WTC11 (cell line): ENCODE results near the gene GRK3. TPM values are rescaled to one million over a fixed set of nuclear protein-coding genes. Genes with fewer than 3 reads are reported as not detected.

Experiments
- ATAC-seq: fragments of 200-7000 bp; cut with Tn5 transposase; 2 replicates; pipeline ENCODE4 v1.10.0; 2021; ENCODE audit warnings: mild to moderate bottlenecking, moderate library complexity
- CTCF ChIA-PET: fragments of 300-600 bp; sonication (Branson Sonifier 250); formaldehyde crosslinking; loops from one replicate; lab custom pipeline; 2021; ENCODE audit warnings: antibody characterized with exemption; lab: Charles Lee
- POLR2A ChIA-PET: fragments of 350-600 bp; sonication (Branson Sonifier 250); formaldehyde crosslinking; loops from one replicate; lab custom pipeline; 2021; ENCODE audit warnings: antibody characterized with exemption; lab: Charles Lee
- DNase-seq: peaks from one replicate; pipeline ENCODE4 v3.0.0; 2021; ENCODE audit warnings: low spot score
- H3K27ac Mint-ChIP-seq: 2 replicates; pipeline ENCODE4 v1.8.0; 2021; ENCODE audit warnings: mixed read lengths
- H3K27me3 Mint-ChIP-seq: 2 replicates; pipeline ENCODE4 v1.8.0; 2021; ENCODE audit warnings: low read depth, mild to moderate bottlenecking, moderate library complexity, mixed read lengths
- H3K36me3 Mint-ChIP-seq: 2 replicates; pipeline ENCODE4 v1.8.0; 2021; ENCODE audit warnings: mixed read lengths
- H3K4me1 Mint-ChIP-seq: 2 replicates; pipeline ENCODE4 v1.8.0; 2022; ENCODE audit warnings: mixed read lengths
- H3K4me3 Mint-ChIP-seq: 2 replicates; pipeline ENCODE4 v1.8.0; 2021; ENCODE audit warnings: mild to moderate bottlenecking, moderate library complexity, mixed read lengths
- H3K9me3 Mint-ChIP-seq: 2 replicates; pipeline ENCODE4 v1.8.0; 2021; ENCODE audit warnings: mixed read lengths
- ATF1 ChIP-seq: sonication (generic); formaldehyde crosslinking; IDR thresholded peaks from 2 replicates; pipeline ENCODE4 v1.8.1; 2023; ENCODE audit warnings: mild to moderate bottlenecking, moderate library complexity, missing genetic modification reagents
- EMX1 ChIP-seq: fragments of 250-450 bp; sonication (Bioruptor Pico); IDR thresholded peaks from 2 replicates; pipeline ENCODE4 v1.8.0; 2021; ENCODE audit warnings: mild to moderate bottlenecking
- ETV6 ChIP-seq: sonication (generic); formaldehyde crosslinking; IDR thresholded peaks from 2 replicates; pipeline ENCODE4 v1.8.1; 2022; ENCODE audit warnings: mild to moderate bottlenecking, missing genetic modification reagents
- FOXJ3 ChIP-seq: sonication (generic); formaldehyde crosslinking; IDR thresholded peaks from 2 replicates; pipeline ENCODE4 v1.9.0; 2021; ENCODE audit warnings: missing genetic modification reagents, mild to moderate bottlenecking, borderline replicate concordance
- FOXP1 ChIP-seq: sonication (generic); formaldehyde crosslinking; IDR thresholded peaks from 2 replicates; pipeline ENCODE4 v1.8.0; 2022; ENCODE audit warnings: missing genetic modification reagents, mild to moderate bottlenecking, moderate library complexity, borderline replicate concordance
- GABPB1 ChIP-seq: sonication (generic); formaldehyde crosslinking; IDR thresholded peaks from 2 replicates; pipeline ENCODE4 v1.8.1; 2023; ENCODE audit warnings: mild to moderate bottlenecking, missing genetic modification reagents
- HMGXB4 ChIP-seq: sonication (generic); formaldehyde crosslinking; IDR thresholded peaks from 2 replicates; pipeline ENCODE4 v1.8.1; 2023; ENCODE audit warnings: mild to moderate bottlenecking, moderate library complexity, missing genetic modification reagents
- NFE2L1 ChIP-seq: sonication (generic); formaldehyde crosslinking; IDR thresholded peaks from 2 replicates; pipeline ENCODE4 v1.8.1; 2023; ENCODE audit warnings: missing genetic modification reagents
- OVOL2 ChIP-seq: fragments of 250-450 bp; sonication (Bioruptor Pico); IDR thresholded peaks from 2 replicates; pipeline ENCODE4 v1.9.0; 2021; ENCODE audit warnings: mild to moderate bottlenecking, borderline replicate concordance
- SMAD3 ChIP-seq: sonication (generic); formaldehyde crosslinking; IDR thresholded peaks from 2 replicates; pipeline ENCODE4 v1.8.0; 2022; ENCODE audit warnings: missing genetic modification reagents, mild to moderate bottlenecking, borderline replicate concordance
- TEAD1 ChIP-seq: sonication (generic); formaldehyde crosslinking; IDR thresholded peaks from 2 replicates; pipeline ENCODE4 v1.8.0; 2022; ENCODE audit warnings: mild to moderate bottlenecking, missing genetic modification reagents
- ZNF121 ChIP-seq: sonication (generic); formaldehyde crosslinking; IDR thresholded peaks from 2 replicates; pipeline ENCODE4 v1.8.0; 2023; ENCODE audit warnings: missing genetic modification reagents
- ZNF281 ChIP-seq: sonication (generic); formaldehyde crosslinking; IDR thresholded peaks from 2 replicates; pipeline ENCODE4 v1.8.0; 2023; ENCODE audit warnings: mild to moderate bottlenecking, missing genetic modification reagents
- total RNA-seq: library from RNA; stranded (reverse); gene quantifications from 3 replicates; pipeline ENCODE4 v1.2.3, GENCODE V29; 2021
- TF ChIP-seq, protein P1 (sequence below): sonication (generic); formaldehyde crosslinking; conservative IDR thresholded peaks from 2 replicates; pipeline ENCODE4 v1.8.1; 2022; ENCODE audit warnings: mild to moderate bottlenecking, missing genetic modification reagents
- TF ChIP-seq, protein P2 (sequence below): sonication (generic); formaldehyde crosslinking; IDR thresholded peaks from 2 replicates; pipeline ENCODE4 v1.8.1; 2023; ENCODE audit warnings: mild to moderate bottlenecking, missing genetic modification reagents, moderate library complexity
- TF ChIP-seq, protein P3 (sequence below): sonication (generic); formaldehyde crosslinking; IDR thresholded peaks from 2 replicates; pipeline ENCODE4 v1.8.0; 2023; ENCODE audit warnings: missing genetic modification reagents, mild to moderate bottlenecking, borderline replicate concordance
- TF ChIP-seq, protein P4 (sequence below): fragments of 250-450 bp; sonication (Bioruptor Pico); IDR thresholded peaks from 2 replicates; pipeline ENCODE4 v1.9.0; 2021; ENCODE audit warnings: mild to moderate bottlenecking
- TF ChIP-seq, protein P5 (sequence below): sonication (generic); formaldehyde crosslinking; IDR thresholded peaks from 2 replicates; pipeline ENCODE4 v1.8.1; 2023; ENCODE audit warnings: mild to moderate bottlenecking, missing genetic modification reagents

Gene GRK3
- total RNA-seq, 1 experiment from 2014 or later = 27.1 TPM

- ChIA-PET CTCF (interaction anchor here (0.9 to 1.3 kb wide), 2 partner anchors 14 to 24 kb away, joined by 3 read pairs; no protein-coding TSS in a partner anchor), POLR2A (interaction anchor here (0.5 kb wide), 1 partner anchor 24 kb away, joined by 3 read pairs; no protein-coding TSS in a partner anchor)
- Mint-ChIP-seq H3K36me3 (no peaks in the 10 kb centered on the region), H3K9me3 (peaks cover 3% of the 10 kb centered on the region; the same call in 1 of the 2 replicates), H3K4me1 (no peaks in the 10 kb centered on the region), H3K27ac (no peak overlapping the region), H3K27me3 (no peaks in the 10 kb centered on the region), H3K4me3 (no peak overlapping the region)
- TF ChIP-seq, protein P1, sequence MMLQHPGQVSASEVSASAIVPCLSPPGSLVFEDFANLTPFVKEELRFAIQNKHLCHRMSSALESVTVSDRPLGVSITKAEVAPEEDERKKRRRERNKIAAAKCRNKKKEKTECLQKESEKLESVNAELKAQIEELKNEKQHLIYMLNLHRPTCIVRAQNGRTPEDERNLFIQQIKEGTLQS (CRISPR knock-in tag) = no peak
- TF ChIP-seq, protein P2, sequence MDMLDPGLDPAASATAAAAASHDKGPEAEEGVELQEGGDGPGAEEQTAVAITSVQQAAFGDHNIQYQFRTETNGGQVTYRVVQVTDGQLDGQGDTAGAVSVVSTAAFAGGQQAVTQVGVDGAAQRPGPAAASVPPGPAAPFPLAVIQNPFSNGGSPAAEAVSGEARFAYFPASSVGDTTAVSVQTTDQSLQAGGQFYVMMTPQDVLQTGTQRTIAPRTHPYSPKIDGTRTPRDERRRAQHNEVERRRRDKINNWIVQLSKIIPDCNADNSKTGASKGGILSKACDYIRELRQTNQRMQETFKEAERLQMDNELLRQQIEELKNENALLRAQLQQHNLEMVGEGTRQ (CRISPR knock-in tag) = no peak
- TF ChIP-seq, protein P3, sequence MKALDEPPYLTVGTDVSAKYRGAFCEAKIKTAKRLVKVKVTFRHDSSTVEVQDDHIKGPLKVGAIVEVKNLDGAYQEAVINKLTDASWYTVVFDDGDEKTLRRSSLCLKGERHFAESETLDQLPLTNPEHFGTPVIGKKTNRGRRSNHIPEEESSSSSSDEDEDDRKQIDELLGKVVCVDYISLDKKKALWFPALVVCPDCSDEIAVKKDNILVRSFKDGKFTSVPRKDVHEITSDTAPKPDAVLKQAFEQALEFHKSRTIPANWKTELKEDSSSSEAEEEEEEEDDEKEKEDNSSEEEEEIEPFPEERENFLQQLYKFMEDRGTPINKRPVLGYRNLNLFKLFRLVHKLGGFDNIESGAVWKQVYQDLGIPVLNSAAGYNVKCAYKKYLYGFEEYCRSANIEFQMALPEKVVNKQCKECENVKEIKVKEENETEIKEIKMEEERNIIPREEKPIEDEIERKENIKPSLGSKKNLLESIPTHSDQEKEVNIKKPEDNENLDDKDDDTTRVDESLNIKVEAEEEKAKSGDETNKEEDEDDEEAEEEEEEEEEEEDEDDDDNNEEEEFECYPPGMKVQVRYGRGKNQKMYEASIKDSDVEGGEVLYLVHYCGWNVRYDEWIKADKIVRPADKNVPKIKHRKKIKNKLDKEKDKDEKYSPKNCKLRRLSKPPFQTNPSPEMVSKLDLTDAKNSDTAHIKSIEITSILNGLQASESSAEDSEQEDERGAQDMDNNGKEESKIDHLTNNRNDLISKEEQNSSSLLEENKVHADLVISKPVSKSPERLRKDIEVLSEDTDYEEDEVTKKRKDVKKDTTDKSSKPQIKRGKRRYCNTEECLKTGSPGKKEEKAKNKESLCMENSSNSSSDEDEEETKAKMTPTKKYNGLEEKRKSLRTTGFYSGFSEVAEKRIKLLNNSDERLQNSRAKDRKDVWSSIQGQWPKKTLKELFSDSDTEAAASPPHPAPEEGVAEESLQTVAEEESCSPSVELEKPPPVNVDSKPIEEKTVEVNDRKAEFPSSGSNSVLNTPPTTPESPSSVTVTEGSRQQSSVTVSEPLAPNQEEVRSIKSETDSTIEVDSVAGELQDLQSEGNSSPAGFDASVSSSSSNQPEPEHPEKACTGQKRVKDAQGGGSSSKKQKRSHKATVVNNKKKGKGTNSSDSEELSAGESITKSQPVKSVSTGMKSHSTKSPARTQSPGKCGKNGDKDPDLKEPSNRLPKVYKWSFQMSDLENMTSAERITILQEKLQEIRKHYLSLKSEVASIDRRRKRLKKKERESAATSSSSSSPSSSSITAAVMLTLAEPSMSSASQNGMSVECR (CRISPR knock-in tag) = no peak
- no peak for TF ChIP-seq ATF1 (CRISPR knock-in tag)
- no peak for TF ChIP-seq FOXJ3 (CRISPR knock-in tag)
- no peak for TF ChIP-seq ZNF281 (CRISPR knock-in tag)
- TF ChIP-seq HMGXB4 = no peak
- TF ChIP-seq SMAD3 (CRISPR knock-in tag) = no peak
- TF ChIP-seq OVOL2 (CRISPR knock-in tag) = no peak
- no peak for DNase-seq
- ATAC-seq = no peak
Measured at GRCh38 chr22:25749420-25750169, 185.1 kb downstream of the GRK3 start.

GRCh38 chr22:25750569-25751173, 186.2 kb downstream of the GRK3 start:
- ChIA-PET POLR2A (no interaction called here), CTCF (interaction anchor here (1.3 kb wide), 1 partner anchor 13 kb away, joined by 3 read pairs; no protein-coding TSS in a partner anchor)
- DNase-seq (no peak), ATAC-seq (no peak)
- Mint-ChIP-seq H3K27ac (no peak overlapping the region), H3K9me3 (peaks cover 3% of the 10 kb centered on the region; the same call in 1 of the 2 replicates), H3K27me3 (no peaks in the 10 kb centered on the region), H3K36me3 (no peaks in the 10 kb centered on the region), H3K4me3 (no peak overlapping the region), H3K4me1 (no peaks in the 10 kb centered on the region)
- TF ChIP-seq TEAD1 (CRISPR knock-in tag) (no peak), HMGXB4 (no peak), GABPB1 (CRISPR knock-in tag) (no peak), FOXP1 (no peak), ZNF121 (CRISPR knock-in tag) (no peak), ETV6 (no peak), EMX1 (CRISPR knock-in tag) (no peak), NFE2L1 (no peak)
- TF ChIP-seq, protein P4, sequence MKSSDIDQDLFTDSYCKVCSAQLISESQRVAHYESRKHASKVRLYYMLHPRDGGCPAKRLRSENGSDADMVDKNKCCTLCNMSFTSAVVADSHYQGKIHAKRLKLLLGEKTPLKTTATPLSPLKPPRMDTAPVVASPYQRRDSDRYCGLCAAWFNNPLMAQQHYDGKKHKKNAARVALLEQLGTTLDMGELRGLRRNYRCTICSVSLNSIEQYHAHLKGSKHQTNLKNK (CRISPR knock-in tag) = no peak
- TF ChIP-seq, protein P5, sequence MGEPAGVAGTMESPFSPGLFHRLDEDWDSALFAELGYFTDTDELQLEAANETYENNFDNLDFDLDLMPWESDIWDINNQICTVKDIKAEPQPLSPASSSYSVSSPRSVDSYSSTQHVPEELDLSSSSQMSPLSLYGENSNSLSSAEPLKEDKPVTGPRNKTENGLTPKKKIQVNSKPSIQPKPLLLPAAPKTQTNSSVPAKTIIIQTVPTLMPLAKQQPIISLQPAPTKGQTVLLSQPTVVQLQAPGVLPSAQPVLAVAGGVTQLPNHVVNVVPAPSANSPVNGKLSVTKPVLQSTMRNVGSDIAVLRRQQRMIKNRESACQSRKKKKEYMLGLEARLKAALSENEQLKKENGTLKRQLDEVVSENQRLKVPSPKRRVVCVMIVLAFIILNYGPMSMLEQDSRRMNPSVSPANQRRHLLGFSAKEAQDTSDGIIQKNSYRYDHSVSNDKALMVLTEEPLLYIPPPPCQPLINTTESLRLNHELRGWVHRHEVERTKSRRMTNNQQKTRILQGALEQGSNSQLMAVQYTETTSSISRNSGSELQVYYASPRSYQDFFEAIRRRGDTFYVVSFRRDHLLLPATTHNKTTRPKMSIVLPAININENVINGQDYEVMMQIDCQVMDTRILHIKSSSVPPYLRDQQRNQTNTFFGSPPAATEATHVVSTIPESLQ (CRISPR knock-in tag) = no peak
